CD4-positive, alpha-beta T cell treated with Interleukin-17A for 4 hours (primary cell): ENCODE results near the gene GMDS.

ENCODE experiments used
- DNase-seq: peaks from one replicate; pipeline ENCODE4 v3.0.0-alpha.2; 2020; ENCODE audit warnings: mixed read lengths

Gene GMDS

GRCh38 chr6:1576166-1576565, 669.2 kb downstream of the GMDS start:
- no peak for DNase-seq

- DNase-seq, result no peak
Measured at GRCh38 chr6:1575210-1576041, 670.0 kb downstream of the GMDS start.

GRCh38 chr6:1574890-1575209, 670.6 kb downstream of the GMDS start:
- DNase-seq, result no peak

GRCh38 chr6:1574083-1574761, 671.2 kb downstream of the GMDS start:
- no peak for DNase-seq
